Astrocyte (in vitro differentiated cells and primary cell): ENCODE results near the gene COQ8A. TPM values are rescaled to one million over a fixed set of nuclear protein-coding genes. Genes with fewer than 3 reads are reported as not detected.
A peak's percentile ranks its signal among the peaks of the same experiment; 100 is the strongest.

ENCODE experiments used
- DNase-seq: peaks from one replicate; pipeline ENCODE4 v3.0.0-alpha.2; 2010; ENCODE audit warnings: low read depth
- FAIRE-seq: peaks from 2 replicates; lab custom pipeline; 2011; peaks lifted over from hg19 to GRCh38; lab: Jason Lieb, UNC
- H2AFZ ChIP-seq: 2 replicates; pipeline ENCODE4 v1.6.0; 2012; ENCODE audit warnings: low read depth, low read length, inconsistent platforms
- H3K27ac ChIP-seq: 2 replicates; pipeline ENCODE4 v1.5.1; 2011; ENCODE audit warnings: low read depth, low read length, inconsistent platforms
- H3K27me3 ChIP-seq: 2 replicates; pipeline ENCODE4 v1.6.0; 2011; ENCODE audit warnings: low read length, inconsistent platforms; ENCODE audit not compliant: insufficient read depth
- H3K36me3 ChIP-seq: 2 replicates; pipeline ENCODE4 v1.5.1; 2011; ENCODE audit warnings: low read length, inconsistent platforms; ENCODE audit not compliant: insufficient read depth
- H3K4me1 ChIP-seq: 2 replicates; pipeline ENCODE4 v1.5.1; 2011; ENCODE audit warnings: low read length, inconsistent platforms; ENCODE audit not compliant: insufficient read depth
- H3K4me2 ChIP-seq: 2 replicates; pipeline ENCODE4 v1.6.0; 2012; ENCODE audit warnings: low read length, inconsistent platforms
- H3K4me3 ChIP-seq: 2 replicates; pipeline ENCODE4 v1.5.1; 2011; ENCODE audit warnings: low read depth, mild to moderate bottlenecking, low read length, inconsistent platforms; ENCODE audit not compliant: insufficient read depth
- H3K79me2 ChIP-seq: 2 replicates; pipeline ENCODE4 v1.6.0; 2012; ENCODE audit warnings: mild to moderate bottlenecking, low read length, inconsistent platforms; ENCODE audit not compliant: insufficient read depth
- H3K9ac ChIP-seq: 2 replicates; pipeline ENCODE4 v1.6.0; 2012; ENCODE audit warnings: mild to moderate bottlenecking, low read length, inconsistent platforms
- H3K9me3 ChIP-seq: 2 replicates; pipeline ENCODE4 v1.5.1; 2012; ENCODE audit warnings: low read depth, mild to moderate bottlenecking, low read length, inconsistent platforms; ENCODE audit not compliant: insufficient read depth
- H4K20me1 ChIP-seq: 2 replicates; pipeline ENCODE4 v1.6.0; 2012; ENCODE audit warnings: low read length, inconsistent platforms; ENCODE audit not compliant: insufficient read depth
- H3K27ac Mint-ChIP-seq: one replicate; pipeline ENCODE4 v1.8.0; 2021; ENCODE audit warnings: mild to moderate bottlenecking, mixed read lengths; ENCODE audit not compliant: unreplicated experiment
- H3K27me3 Mint-ChIP-seq: one replicate; pipeline ENCODE4 v1.8.0; 2021; ENCODE audit warnings: low read depth, mixed read lengths; ENCODE audit not compliant: unreplicated experiment
- H3K36me3 Mint-ChIP-seq: one replicate; pipeline ENCODE4 v1.8.0; 2021; ENCODE audit warnings: low read depth, mixed read lengths; ENCODE audit not compliant: unreplicated experiment
- H3K4me1 Mint-ChIP-seq: one replicate; pipeline ENCODE4 v1.8.0; 2021; ENCODE audit warnings: low read depth, mixed read lengths; ENCODE audit not compliant: unreplicated experiment
- H3K4me3 Mint-ChIP-seq: one replicate; pipeline ENCODE4 v1.8.0; 2021; ENCODE audit warnings: mild to moderate bottlenecking, moderate library complexity, mixed read lengths; ENCODE audit not compliant: unreplicated experiment
- H3K9me3 Mint-ChIP-seq: one replicate; pipeline ENCODE4 v1.8.0; 2021; ENCODE audit warnings: mild to moderate bottlenecking, mixed read lengths; ENCODE audit not compliant: unreplicated experiment
- CTCF ChIP-seq: IDR thresholded peaks from 2 replicates; pipeline ENCODE4 v1.5.1; 2011; ENCODE audit warnings: low read depth, mild to moderate bottlenecking, inconsistent platforms, low read length, moderate library complexity; ENCODE audit not compliant: insufficient read depth
- EZH2 ChIP-seq: IDR thresholded peaks from 2 replicates; pipeline ENCODE4 v1.6.1; 2012; ENCODE audit warnings: mild to moderate bottlenecking, low read length, inconsistent platforms; ENCODE audit not compliant: insufficient read depth
- total RNA-seq: library from RNA; stranded (reverse); gene quantifications from 2 replicates; pipeline ENCODE4 v1.2.1, GENCODE V29; 2021

The COQ8A gene
- total RNA-seq, 1 donor from 2014 or later: 8.2 TPM

DNA sequence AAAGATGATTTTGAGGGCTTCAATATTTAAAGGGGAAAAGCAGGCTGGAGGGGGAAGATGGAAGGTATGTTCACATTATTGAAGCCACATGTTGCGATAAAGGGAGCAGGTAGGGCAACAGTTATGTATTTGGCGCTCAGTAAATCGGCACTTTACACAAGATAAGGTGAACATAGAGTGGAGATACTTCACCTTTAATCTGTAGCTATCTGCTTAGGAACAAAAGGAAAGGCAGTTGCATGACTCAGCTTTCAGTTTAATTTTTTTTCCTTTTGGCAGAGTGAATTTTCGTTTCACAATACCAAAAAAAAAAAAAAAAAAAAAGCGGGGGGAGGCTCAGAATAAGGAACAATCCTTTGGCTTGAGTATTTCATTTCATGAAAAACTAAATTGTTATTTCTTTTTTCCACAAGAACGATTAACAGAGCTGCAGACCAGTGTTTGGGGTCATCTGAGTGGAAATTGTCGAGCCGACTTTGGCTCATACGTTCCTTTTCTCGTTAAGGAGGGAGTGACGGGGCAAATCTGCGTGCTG is 1.1 kb upstream of the COQ8A start:
- Mint-ChIP-seq H3K4me3 (peak overlapping the region; percentile 80), H3K4me1 (peaks cover 5% of the 10 kb centered on the region)

DNA sequence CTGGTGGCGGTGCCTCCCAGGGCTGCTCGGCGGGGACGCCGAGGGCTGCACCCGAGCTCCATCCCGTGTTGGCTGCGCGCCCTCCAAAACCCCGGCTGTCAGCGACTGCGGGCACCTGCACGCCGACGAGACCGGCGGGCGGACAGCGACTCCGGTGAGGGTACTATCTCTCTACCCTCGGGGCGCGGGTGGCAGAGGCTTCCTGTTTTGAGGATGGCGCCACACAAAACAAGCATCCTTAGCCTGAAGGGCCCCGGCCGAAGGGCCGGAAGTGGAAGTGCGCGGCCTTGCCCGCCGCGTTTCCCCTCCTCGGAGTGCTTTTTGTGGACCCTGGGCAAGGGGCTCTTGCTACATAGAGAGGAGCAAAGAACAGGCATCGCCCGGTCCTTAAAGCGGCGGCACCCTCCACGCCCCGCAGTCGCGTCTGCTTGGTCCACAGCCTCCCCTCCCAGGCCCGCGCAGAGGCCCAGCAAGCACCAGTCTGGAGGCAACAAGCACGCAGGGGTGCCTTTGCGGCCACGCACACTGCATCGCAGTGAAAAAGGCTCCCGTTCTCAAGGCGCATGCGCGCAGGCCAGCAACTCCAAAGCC is 561 bp upstream of the COQ8A start:
- H3K9ac ChIP-seq: peak overlapping the region; percentile 82
- peaks cover 2% of the 10 kb centered on the region for H3K27me3 ChIP-seq
- peaks cover 2% of the 10 kb centered on the region for H3K36me3 Mint-ChIP-seq
- H3K27me3 Mint-ChIP-seq: peaks cover 6% of the 10 kb centered on the region
- no peaks in the 10 kb centered on the region for H3K9me3 ChIP-seq
- FAIRE-seq (no peak), DNase-seq (peak; percentile 32)
- H2AFZ ChIP-seq: peak overlapping the region; percentile 70
- peaks cover 5% of the 10 kb centered on the region for H3K4me1 Mint-ChIP-seq
- H3K36me3 ChIP-seq: no peaks in the 10 kb centered on the region
- TF ChIP-seq EZH2: no peak
- no peak for TF ChIP-seq CTCF
- peak overlapping the region; percentile 63 for H3K27ac Mint-ChIP-seq
- H4K20me1 ChIP-seq: no peaks in the 10 kb centered on the region
- H3K4me2 ChIP-seq: peak overlapping the region; percentile 85
- H3K27ac ChIP-seq: peak overlapping the region; percentile 77
- H3K79me2 ChIP-seq: no peaks in the 10 kb centered on the region
- peak overlapping the region; percentile 80 for H3K4me3 Mint-ChIP-seq
- peak overlapping the region; percentile 70 for H3K4me3 ChIP-seq
- peaks cover 3% of the 10 kb centered on the region for H3K9me3 Mint-ChIP-seq
- H3K4me1 ChIP-seq: peaks cover 11% of the 10 kb centered on the region

More for the DNA sequence above, 1.1 kb upstream of the COQ8A start:
- H3K9ac ChIP-seq: peak overlapping the region; percentile 82
- no peaks in the 10 kb centered on the region for H3K36me3 ChIP-seq
- peak overlapping the region; percentile 85 for H3K4me2 ChIP-seq
- Mint-ChIP-seq H3K27ac (no peak overlapping the region), H3K36me3 (peaks cover 2% of the 10 kb centered on the region), H3K27me3 (peaks cover 6% of the 10 kb centered on the region), H3K9me3 (peaks cover 4% of the 10 kb centered on the region)
- no peaks in the 10 kb centered on the region for H3K79me2 ChIP-seq
- peaks cover 2% of the 10 kb centered on the region for H3K27me3 ChIP-seq
- no peak for TF ChIP-seq EZH2
- no peak for TF ChIP-seq CTCF
- peaks cover 11% of the 10 kb centered on the region for H3K4me1 ChIP-seq
- H2AFZ ChIP-seq: peak overlapping the region; percentile 70
- no peaks in the 10 kb centered on the region for H4K20me1 ChIP-seq
- no peak for FAIRE-seq
- peak overlapping the region; percentile 70 for H3K4me3 ChIP-seq
- peak overlapping the region; percentile 77 for H3K27ac ChIP-seq
- H3K9me3 ChIP-seq: no peaks in the 10 kb centered on the region
- DNase-seq: peak; percentile 32

GRCh38 chr1:226940806-226941067 is 643 bp downstream of the COQ8A start:
- no peak for FAIRE-seq
- H3K27ac Mint-ChIP-seq: no peak overlapping the region

More at GRCh38 chr1:226940806-226941067, 643 bp downstream of the COQ8A start:
- Histone ChIP-seq H3K27me3 (peaks cover 2% of the 10 kb centered on the region), H3K79me2 (no peaks in the 10 kb centered on the region), H3K9ac (peak overlapping the region; percentile 56), H3K27ac (no peak overlapping the region), H3K4me1 (peaks cover 11% of the 10 kb centered on the region), H3K4me3 (peak overlapping the region; percentile 71), H2AFZ (peak overlapping the region; percentile 97), H3K36me3 (no peaks in the 10 kb centered on the region), H3K9me3 (no peaks in the 10 kb centered on the region), H3K4me2 (peak overlapping the region; percentile 94), H4K20me1 (no peaks in the 10 kb centered on the region)
- no peak for DNase-seq
- H3K36me3 Mint-ChIP-seq: peaks cover 2% of the 10 kb centered on the region
- TF ChIP-seq EZH2 (no peak), CTCF (no peak)
- H3K4me3 Mint-ChIP-seq: peak overlapping the region; percentile 80
- H3K4me1 Mint-ChIP-seq: peaks cover 5% of the 10 kb centered on the region
- peaks cover 6% of the 10 kb centered on the region for H3K27me3 Mint-ChIP-seq
- peaks cover 3% of the 10 kb centered on the region for H3K9me3 Mint-ChIP-seq
